HG03460 (cell line): ENCODE measurements around the gene GPR15.

Source experiments
- ATAC-seq: cut with Tn5 transposase; IDR thresholded peaks from one replicate; pipeline ENCODE4 v1.9.1; 2021; ENCODE audit not compliant: unreplicated experiment

The GPR15 gene

GRCh38 chr3:98529856-98530459, 1.8 kb upstream of the GPR15 start:
- no peak for ATAC-seq

GRCh38 chr3:98530676-98531075, 1.1 kb upstream of the GPR15 start:
- no peak for ATAC-seq

DNA sequence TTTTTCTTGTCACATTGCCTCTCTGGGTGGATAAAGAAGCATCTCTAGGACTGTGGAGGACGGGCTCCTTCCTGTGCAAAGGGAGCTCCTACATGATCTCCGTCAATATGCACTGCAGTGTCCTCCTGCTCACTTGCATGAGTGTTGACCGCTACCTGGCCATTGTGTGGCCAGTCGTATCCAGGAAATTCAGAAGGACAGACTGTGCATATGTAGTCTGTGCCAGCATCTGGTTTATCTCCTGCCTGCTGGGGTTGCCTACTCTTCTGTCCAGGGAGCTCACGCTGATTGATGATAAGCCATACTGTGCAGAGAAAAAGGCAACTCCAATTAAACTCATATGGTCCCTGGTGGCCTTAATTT, 478 bp downstream of the GPR15 start:
- ATAC-seq: no peak

DNA sequence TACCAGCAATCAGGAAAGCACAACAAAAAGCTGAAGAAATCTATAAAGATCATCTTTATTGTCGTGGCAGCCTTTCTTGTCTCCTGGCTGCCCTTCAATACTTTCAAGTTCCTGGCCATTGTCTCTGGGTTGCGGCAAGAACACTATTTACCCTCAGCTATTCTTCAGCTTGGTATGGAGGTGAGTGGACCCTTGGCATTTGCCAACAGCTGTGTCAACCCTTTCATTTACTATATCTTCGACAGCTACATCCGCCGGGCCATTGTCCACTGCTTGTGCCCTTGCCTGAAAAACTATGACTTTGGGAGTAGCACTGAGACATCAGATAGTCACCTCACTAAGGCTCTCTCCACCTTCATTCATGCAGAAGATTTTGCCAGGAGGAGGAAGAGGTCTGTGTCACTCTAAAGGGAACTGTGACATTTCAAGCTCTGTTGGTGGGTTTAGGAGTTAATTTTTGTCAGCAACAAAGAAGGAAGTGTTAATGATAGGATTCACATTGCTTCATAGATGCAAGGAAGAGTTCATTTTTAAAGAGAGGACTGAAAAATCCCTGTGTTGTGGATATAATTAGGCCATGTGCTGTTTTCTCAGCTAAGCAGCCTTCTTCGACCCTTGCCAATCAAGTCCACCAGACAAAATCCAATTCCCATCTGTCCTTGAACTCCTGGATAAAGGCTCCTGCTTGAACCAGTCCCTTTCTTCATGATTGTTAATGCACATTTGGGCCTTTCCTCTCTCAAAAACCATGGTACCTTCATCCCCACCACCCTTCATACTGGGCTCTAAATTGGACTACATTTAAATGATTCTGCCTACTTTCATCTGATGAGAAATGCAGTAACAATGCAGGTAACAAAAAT, 1.2 kb downstream of the GPR15 start:
- no peak for ATAC-seq

DNA sequence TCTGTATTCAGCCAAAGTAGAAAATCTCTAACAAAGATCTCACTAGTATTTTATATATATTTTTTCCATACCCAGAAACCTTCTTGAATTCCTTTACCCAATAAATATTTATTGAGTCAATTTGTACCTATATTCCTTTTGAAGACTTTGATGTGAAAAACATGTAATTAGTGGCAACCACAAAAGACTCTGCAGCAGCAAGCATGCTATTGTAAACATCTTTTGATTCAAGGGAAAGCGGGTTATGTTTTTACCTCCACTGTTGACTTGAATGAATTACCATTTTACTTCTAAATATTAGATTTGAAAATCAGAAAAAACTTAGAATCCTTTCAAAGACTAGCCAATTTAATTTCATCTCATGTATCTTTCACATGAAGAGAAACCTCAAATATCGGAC, 2.4 kb downstream of the GPR15 start:
- no peak for ATAC-seq

DNA sequence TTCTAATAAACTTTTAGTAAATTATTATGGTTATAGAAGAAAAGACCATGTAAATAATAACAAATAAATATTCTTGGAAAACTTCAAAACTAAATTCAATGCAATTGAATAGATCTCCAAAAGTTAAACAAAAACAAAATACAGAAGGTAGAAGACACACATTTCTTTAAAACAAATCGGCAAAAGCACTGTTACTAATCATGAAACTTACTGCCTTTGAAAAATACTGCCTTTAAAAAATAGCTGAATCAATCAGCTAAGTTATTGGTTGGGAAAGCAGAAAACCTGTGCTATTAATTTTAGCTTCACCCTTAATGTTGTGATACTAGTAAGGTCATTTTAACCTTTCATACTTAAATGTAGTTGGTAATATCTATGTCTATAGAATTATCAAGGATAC, 3.0 kb downstream of the GPR15 start:
- no peak for ATAC-seq

DNA sequence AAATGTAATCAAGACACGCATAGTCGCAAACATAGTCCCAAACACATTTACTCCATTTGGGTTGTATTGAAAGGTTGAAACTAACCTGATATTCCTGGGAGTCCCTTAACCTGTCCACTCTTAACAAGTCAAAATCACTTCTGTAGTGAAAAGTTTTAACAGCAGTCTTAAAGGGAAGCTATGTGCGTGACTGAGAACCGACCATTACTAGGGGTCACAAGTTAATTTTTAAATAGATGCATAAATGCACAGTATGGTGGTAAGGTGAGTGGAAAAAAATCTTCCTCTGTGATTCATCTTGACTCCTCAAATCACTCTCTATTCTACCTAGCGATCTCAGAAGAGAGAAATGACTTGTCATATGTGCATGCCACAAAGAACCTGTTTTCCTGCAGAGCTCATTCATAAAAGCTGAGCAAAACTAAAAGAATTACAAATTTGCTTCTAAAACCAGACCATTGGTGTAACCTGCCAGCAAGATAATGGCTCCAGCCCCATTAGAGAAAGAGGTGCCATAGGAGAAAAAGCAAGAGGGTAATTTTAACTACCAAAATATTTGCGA, 4.8 kb downstream of the GPR15 start:
- ATAC-seq: peak; percentile 73

GRCh38 chr3:98540346-98540745, 8.6 kb downstream of the GPR15 start:
- peak; percentile 41 for ATAC-seq

DNA sequence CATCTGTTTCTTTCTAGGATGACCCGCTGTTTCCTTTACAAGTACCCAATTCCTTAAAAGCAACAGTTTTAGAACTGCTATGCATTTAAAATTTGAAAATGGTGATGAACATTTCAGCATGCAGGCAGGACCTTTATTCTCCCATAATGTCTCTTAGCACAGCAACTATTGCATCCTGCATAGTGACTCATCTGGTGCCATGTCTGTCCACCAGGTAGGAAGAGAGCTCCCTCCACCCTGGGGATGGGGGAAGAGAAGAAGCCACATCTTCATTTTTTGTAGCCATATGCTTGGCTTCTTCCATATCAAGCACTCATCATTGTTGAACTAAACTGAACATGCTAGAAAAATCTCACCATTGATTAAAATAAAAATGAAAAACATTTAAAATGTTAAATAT, 9.9 kb downstream of the GPR15 start:
- ATAC-seq: no peak

DNA sequence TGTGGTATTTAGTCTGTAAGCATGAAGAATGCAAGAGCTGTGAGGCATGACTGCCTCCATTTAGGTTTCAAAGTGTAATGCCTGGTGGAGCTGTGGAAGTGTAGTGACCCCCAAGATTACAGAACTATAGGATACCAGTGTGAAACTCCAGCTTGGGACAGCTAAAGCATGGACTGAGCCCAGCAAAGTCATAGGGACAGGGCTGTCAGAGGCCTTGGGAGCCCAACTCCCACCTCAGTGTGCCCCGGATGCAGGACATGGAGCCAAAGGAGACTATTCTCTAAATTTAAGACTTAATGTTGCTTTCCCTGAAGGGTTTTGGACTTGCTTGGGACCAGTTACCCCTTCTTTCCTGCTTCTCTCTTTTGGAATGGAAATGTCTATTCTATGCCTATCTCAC, 10.8 kb downstream of the GPR15 start:
- no peak for ATAC-seq

GRCh38 chr3:98545940-98546339, 14.2 kb downstream of the GPR15 start:
- peak; percentile 47 for ATAC-seq

DNA sequence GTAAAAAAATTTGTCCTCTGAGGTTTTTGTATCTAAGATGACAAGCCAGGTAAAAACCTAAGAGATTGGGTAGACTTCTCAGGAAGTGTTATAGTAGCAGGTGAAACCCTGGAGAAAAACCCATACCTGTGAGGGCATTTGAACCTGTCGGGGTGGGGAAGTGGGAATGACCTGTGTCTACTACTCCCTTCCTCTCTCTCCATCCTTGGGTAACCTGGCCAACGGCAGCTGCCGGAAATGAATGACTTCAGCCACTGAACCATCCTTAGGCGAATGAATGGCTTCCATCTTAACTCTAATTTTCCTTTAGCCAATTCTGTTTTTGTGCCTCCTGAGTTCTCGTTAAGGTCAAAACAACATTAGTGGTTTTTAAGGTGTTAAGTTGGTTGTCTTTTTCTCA, 16.8 kb downstream of the GPR15 start:
- ATAC-seq: no peak

DNA sequence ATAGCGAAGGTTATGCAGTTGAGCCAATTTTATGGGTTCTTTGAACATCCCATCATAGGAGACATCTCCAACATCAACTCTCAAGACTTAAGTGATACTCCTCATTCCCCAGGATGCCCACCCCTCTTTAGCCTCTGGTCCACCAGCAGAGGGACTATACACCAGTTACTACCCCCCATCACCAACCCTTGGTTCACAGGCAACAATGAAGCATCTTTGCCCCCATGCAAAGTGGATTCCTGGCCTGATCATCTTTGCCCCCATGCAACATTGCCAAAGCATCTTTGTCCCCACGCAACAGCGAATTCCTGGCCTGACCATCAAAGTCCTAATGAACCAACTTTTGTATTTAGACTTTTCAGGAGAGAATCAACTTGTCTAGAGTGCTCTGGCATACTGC, 19.1 kb downstream of the GPR15 start:
- ATAC-seq: no peak

DNA sequence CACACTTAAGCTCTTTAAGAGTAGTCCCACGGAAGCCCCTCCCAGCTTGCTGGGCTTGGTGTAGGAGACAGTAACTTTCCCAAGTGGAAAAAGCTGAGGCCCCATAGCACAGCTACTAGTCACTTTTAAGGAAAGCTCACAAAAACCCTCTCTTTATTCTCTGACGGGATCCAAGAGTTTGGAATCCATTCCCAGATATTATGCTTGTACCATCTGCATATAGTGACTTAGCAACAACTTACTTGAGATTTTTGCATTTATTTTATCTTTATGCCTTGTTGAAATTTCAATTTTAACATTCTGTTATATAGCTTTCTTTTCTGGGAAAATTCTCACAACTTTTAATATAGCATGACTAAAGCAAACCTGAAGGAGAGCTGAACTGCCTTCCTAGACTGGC, 19.5 kb downstream of the GPR15 start:
- no peak for ATAC-seq

GRCh38 chr3:98551754-98552153, 20.0 kb downstream of the GPR15 start:
- ATAC-seq: no peak

GRCh38 chr3:98552232-98553020, 20.6 kb downstream of the GPR15 start:
- ATAC-seq: no peak

DNA sequence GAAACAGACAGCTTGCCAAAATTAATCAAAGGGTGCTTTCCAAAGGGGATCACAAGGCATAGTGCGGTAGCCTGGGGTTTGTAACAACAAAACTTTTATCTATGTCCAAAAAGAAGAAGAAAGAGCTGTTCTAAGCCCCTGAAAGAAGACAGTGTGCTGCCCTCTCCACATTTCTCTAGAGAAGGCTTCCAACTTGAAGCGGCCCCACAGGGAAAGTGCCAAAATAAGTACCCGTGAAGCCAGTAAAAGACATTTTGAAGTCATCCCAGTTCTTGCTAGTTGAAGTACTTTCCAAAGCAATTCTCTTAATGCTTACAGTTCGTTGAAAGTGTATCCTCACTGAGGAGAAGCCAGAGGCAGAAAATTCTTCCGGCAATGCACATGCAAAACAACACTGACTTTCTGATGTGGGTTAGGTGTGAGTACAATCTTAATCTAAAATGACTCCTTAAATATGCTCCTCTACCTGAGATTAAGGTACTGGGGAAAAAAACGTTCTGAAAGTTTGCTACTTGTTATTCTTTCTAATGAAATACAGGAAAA, 21.3 kb downstream of the GPR15 start:
- no peak for ATAC-seq

DNA sequence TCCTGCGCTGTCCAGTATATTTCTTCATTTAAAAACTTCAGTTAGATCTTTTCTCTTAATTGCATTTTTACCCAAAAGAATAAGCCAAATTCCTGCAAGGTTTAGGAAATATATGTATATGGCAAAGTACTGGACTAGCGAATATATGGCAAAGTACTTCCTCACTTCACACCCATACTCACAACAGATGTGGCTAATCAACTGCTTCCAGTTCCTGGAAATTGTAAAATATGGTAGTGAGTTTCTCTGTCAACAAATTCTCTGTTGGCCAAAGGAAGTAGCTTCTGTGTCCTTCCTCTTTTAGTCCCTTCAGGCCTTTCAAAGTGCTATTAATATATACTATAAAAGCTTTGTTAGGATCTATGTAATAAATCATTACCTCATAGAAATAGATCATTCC, 22.0 kb downstream of the GPR15 start:
- ATAC-seq: no peak

DNA sequence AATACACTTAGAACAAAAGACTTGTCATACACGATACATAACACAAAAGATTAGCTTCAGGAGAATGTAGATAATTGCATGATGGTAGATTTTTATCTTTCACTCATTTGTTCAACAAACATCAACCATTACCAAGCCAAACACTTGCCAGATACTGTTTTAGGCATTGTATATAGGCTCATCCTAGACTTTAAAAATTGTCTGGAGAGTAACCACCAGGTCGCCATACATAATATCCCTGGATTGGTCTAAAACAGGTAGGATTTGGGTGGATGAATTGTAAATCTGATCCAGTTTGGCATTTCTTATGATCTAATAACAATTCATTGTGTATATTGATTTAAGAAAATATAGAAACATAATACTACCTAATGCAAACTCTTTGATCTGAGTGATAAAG, 22.8 kb downstream of the GPR15 start:
- no peak for ATAC-seq

GRCh38 chr3:98555025-98555379, 23.2 kb downstream of the GPR15 start:
- ATAC-seq: no peak
